ENCODE results near the gene SDK2.

Gene SDK2

GRCh38 chr17:73594598-73594997 lies 49.6 kb downstream of the SDK2 start:
- no peak for DNase-seq
- in situ Hi-C loops (cut with HindIII; ENCODE audit: low pct_ligation_motif_present, low pct_unique_long_range_greater_than_20kb, low sequenced_read_pairs), result no loop called here

GRCh38 chr17:73594025-73594424 lies 50.2 kb downstream of the SDK2 start:
- DNase-seq, result no peak

DNA sequence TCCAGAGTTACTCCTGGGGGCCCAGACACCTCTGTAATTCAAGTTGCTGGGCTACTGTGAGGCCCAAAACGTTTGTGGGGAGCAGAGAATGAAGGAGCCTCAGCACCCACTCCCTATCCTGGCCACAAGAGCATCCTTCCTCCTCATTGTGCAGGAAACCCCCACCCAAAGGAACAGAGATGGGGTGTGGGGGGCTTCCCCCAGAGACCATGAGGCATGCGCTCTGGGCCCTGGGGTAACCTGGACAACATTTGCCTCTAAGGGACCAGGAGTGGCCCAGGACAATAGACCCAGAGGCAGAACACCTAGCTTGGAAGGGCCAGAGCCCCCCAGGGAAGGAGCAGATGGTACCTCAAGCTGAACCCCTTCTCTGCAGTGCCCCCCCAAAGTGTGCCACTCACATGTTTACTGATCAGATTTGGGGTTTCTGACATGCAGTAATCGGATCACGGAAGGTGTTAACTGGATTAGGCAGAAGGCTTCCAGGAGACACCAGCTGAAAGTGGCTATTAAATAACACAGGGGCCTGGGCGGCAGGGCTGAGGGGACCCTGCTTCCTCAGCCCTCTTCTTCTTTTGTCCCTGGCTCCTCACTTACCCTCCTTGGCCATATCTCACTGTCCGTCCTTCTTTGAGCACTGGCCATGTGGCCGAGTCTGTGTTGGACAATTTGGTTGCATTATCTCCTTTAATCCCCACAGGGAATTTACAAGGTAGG lies 50.8 kb downstream of the SDK2 start:
- DNase-seq, result no peak
- in situ Hi-C loops (cut with HindIII; ENCODE audit: low pct_ligation_motif_present, low pct_unique_long_range_greater_than_20kb, low sequenced_read_pairs), result no loop called here

More at GRCh38 chr17:73594025-73594424, 50.2 kb downstream of the SDK2 start:
- in situ Hi-C loops (cut with HindIII; ENCODE audit: low pct_ligation_motif_present, low pct_unique_long_range_greater_than_20kb, low sequenced_read_pairs), result no loop called here

DNA sequence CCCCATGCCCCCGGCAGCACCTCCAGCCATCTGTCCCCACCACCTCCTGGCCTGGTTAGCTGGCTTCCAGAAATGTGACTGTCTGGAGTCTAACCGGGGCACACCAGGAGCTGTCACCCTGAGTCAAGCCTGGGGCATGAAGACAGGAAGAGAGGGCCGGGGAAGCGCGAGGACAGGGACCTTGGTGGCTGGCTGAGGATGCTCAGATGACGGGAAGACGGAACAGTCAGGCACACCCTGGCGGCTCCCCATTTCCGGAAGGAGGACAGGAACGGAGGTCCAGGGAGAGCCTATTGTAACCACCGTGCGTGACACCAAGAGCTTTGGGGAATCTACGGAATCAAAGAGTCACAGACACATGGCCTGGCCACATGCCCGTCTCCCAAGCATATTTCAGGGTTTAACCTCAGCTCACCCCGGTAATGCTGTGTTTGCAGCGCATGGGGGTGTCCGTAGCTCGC lies 51.7 kb downstream of the SDK2 start:
- no peak for DNase-seq
- in situ Hi-C loops (cut with HindIII; ENCODE audit: low pct_ligation_motif_present, low pct_unique_long_range_greater_than_20kb, low sequenced_read_pairs), result no loop called here

DNA sequence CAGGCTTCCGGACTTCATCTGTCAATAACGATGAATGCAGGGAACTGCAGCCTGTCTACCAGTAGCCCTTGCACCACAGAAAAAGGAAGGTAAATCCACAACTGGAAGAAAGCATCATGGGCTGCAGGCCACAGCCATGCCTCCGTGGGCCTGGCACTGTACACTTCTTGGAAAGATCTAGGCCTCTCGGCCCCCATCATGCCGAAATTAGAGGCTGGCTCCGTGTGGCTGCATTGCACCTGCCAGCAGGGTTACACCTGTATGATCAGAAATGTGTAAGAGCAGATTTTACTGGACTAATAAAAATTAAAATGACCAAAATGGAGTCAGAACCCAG lies 52.2 kb downstream of the SDK2 start:
- in situ Hi-C loops (cut with HindIII; ENCODE audit: low pct_ligation_motif_present, low pct_unique_long_range_greater_than_20kb, low sequenced_read_pairs), result no loop called here
- no peak for DNase-seq

DNA sequence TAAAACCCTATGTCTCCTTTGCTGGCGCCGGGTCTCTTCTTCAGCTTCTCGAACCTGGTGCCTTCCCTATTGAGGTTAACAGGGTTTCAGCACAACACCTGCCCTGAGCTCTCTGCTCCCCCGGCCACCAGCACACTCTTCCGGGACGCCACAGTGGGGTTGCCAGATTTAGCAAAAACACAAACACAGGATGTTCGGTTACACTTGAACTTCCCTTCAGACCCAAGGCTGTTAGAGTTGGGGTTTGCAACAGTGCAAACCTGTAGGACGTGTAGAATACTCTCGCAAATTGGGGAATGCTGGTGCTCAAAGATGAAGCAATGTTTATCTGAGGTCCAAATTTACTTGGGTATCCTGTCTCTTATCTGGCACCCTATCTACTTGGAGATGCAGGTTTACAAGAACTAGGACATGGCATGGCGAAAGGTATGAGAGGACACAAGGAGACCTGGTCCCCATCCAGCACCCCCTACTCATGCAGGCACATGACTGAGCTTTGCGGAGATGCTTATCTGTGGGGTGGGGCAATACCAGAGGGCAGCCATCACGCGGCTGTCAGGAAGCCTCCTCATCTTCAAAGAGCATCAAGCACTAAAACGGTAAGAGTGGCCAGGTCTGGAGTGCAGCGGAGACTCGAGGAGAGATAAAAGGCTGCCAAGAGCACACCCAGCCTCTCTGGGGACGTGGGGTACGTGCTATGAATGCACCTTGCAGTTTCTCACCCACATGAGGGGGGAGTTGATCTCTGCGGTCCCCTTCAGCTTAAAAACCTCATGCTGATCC lies 52.8 kb downstream of the SDK2 start:
- in situ Hi-C loops (cut with HindIII; ENCODE audit: low pct_ligation_motif_present, low pct_unique_long_range_greater_than_20kb, low sequenced_read_pairs), result no loop called here
- DNase-seq, result no peak

GRCh38 chr17:73589363-73589980 lies 54.8 kb downstream of the SDK2 start:
- in situ Hi-C loops (cut with HindIII; ENCODE audit: low pct_ligation_motif_present, low pct_unique_long_range_greater_than_20kb, low sequenced_read_pairs), result no loop called here
- DNase-seq, result no peak

GRCh38 chr17:73588891-73589290 lies 55.4 kb downstream of the SDK2 start:
- DNase-seq, result no peak
- in situ Hi-C loops (cut with HindIII; ENCODE audit: low pct_ligation_motif_present, low pct_unique_long_range_greater_than_20kb, low sequenced_read_pairs), result no loop called here

DNA sequence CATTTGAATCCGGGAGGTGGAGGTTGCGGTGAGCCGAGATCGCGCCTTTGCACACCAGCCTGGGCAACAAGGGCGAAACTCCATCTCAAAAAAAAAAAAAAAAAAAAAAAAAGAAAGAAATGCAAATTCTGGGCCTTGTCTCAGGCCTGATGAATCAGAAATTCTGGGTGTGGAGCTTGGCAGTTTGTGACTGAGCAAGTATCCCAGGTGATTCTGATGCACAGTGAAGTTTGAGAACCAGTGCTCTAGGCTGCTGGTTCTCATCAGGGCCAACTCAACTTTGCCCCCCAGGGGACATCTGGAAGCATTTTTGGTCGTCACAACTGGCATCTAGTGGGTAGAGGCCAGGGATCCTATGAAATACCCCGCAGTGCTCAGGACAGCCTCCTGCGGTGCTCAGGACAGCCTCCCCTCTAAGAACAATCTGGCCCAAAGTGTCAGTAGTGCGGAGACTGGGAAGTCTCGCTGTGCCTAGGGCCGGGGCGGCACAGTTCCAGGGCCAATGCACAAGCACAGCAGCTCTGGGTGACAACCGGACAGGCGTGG lies 55.9 kb downstream of the SDK2 start:
- in situ Hi-C loops (cut with HindIII; ENCODE audit: low pct_ligation_motif_present, low pct_unique_long_range_greater_than_20kb, low sequenced_read_pairs), result no loop called here
- no peak for DNase-seq

DNA sequence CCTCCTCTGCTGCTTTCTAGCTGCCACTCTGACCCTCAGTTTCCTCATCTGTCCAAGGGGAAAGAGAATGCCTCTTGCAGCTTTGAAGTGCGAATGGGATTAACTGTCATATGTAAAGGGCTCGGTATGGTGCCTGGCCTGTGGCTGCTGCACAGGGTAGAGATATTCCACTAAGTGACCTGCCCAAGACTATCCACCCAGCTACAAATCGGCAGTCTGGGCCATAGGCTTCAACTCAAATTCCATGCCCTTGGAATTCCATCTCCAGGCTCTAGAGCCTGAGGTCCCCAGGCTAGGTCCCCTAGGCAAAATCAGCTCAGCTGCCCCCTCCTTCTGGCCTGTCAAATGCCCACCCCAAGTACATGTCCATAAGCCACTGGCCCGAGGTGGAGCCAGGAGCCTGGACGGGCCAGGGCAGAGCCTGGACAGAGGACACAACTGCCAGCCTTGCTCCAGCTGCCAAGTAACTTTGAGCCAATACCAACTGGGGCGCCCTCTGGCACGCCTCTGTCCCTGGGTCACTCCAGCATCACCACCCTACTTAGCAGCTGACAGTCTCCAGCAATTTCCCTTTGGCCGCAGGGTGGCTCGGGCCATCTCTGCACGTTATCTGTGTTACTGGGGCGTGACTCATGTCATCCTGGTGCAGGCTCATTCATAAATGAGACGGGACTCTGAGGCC lies 57.2 kb downstream of the SDK2 start:
- in situ Hi-C loops (cut with HindIII; ENCODE audit: low pct_ligation_motif_present, low pct_unique_long_range_greater_than_20kb, low sequenced_read_pairs), result no loop called here

DNA sequence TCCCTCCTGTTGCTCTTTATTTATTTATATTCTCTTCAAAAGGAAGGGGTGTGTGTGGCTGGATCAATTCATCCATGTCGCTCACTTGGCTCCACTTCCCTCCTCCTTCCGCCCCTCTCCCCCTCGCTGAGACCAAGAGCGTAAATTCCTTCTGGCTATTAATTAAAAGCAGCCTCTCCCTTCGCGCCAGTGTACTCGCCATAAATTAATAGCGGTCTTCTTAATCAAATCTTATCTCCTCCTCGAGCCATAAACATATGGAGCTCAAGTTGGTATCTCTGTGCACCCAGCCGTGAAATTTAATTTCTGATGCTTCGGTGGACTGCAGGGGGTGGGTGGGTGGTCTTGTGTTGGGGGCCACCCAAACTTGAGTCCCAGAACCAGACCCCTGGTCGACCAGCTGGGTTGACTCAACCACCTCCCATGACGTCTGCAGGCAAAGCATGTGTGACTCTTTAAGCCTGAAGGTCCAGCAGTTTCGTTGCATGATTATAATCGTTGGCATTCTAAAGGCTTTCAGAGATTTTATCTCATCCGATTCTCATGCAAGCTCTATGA lies 57.9 kb downstream of the SDK2 start:
- in situ Hi-C loops (cut with HindIII; ENCODE audit: low pct_ligation_motif_present, low pct_unique_long_range_greater_than_20kb, low sequenced_read_pairs), result no loop called here
- no peak for DNase-seq

More for the DNA sequence above, 57.2 kb downstream of the SDK2 start:
- no peak for DNase-seq

DNA sequence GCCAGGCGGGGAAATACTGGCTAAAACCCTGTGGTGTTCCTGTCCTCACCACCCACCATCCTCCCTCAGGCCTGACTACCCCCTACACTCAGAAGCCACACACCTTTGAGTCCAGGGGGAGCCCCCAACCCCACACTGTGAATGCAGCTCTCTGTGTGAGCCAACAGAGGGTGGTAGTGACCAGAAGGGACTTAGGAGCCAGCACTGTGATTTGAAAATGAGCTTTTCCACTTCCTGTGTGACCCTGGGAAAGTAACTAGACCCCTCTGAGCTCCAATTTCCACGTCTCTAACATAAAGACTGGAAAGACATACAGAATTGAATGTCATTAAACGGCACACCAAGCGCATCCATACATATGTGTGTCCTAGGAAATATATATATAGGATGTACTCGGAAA lies 58.7 kb downstream of the SDK2 start:
- in situ Hi-C loops (cut with HindIII; ENCODE audit: low pct_ligation_motif_present, low pct_unique_long_range_greater_than_20kb, low sequenced_read_pairs), result no loop called here
- no peak for DNase-seq

- no peak for DNase-seq
- in situ Hi-C loops (cut with HindIII; ENCODE audit: low pct_ligation_motif_present, low pct_unique_long_range_greater_than_20kb, low sequenced_read_pairs), result no loop called here
These were observed 59.3 kb downstream of the SDK2 start for GRCh38 chr17:73584987-73585386.

GRCh38 chr17:73584049-73584448 lies 60.2 kb downstream of the SDK2 start:
- no peak for DNase-seq
- in situ Hi-C loops (cut with HindIII; ENCODE audit: low pct_ligation_motif_present, low pct_unique_long_range_greater_than_20kb, low sequenced_read_pairs), result no loop called here

- DNase-seq, result no peak
- in situ Hi-C loops (cut with HindIII; ENCODE audit: low pct_ligation_motif_present, low pct_unique_long_range_greater_than_20kb, low sequenced_read_pairs), result no loop called here
These were observed 61.4 kb downstream of the SDK2 start for GRCh38 chr17:73582821-73583220.

- no peak for DNase-seq
- in situ Hi-C loops (cut with HindIII; ENCODE audit: low pct_ligation_motif_present, low pct_unique_long_range_greater_than_20kb, low sequenced_read_pairs), result no loop called here
These were observed 61.9 kb downstream of the SDK2 start for GRCh38 chr17:73582359-73582758.

- no peak for DNase-seq
- in situ Hi-C loops (cut with HindIII; ENCODE audit: low pct_ligation_motif_present, low pct_unique_long_range_greater_than_20kb, low sequenced_read_pairs), result no loop called here
These were observed 62.9 kb downstream of the SDK2 start for GRCh38 chr17:73581379-73581778.

DNA sequence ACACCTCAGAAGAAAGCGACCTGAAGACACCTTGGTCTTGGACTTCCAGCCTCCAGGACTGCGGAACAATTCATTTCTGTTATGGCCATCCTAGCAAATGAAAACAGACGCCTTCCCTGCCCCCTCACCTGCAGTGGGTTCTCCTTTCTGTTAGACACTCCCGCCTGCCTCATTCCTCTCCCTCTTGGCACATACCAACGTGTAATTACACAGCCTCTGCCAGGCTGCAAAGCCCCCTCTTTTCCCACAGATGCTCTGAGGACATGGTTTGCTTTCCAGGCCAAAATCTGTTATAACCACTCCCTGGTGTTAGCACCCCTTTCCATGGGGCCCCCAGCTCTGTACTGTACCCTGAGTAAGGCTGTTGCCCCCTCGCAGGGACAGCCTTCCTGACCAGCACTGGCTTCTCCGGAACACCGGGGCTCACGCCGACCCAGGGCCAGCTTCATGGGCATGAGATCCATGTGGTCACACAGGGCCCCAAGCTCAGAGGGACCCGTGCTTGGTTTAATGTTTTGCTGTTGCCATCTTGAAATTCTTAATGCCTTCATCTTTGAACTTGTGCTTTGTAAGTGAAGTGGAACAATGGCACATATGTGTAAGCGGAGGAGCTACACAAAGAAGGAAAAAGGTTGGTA lies 64.1 kb downstream of the SDK2 start:
- in situ Hi-C loops (cut with HindIII; ENCODE audit: low pct_ligation_motif_present, low pct_unique_long_range_greater_than_20kb, low sequenced_read_pairs), result no loop called here
- DNase-seq, result no peak
